Kidney tubule cell (primary cell): Measurements from ENCODE around the gene PRXL2A.

Source experiments
- DNase-seq: peaks from one replicate; pipeline ENCODE4 v3.0.0-alpha.2; 2018; ENCODE audit warnings: low spot score

PRXL2A gene

DNA sequence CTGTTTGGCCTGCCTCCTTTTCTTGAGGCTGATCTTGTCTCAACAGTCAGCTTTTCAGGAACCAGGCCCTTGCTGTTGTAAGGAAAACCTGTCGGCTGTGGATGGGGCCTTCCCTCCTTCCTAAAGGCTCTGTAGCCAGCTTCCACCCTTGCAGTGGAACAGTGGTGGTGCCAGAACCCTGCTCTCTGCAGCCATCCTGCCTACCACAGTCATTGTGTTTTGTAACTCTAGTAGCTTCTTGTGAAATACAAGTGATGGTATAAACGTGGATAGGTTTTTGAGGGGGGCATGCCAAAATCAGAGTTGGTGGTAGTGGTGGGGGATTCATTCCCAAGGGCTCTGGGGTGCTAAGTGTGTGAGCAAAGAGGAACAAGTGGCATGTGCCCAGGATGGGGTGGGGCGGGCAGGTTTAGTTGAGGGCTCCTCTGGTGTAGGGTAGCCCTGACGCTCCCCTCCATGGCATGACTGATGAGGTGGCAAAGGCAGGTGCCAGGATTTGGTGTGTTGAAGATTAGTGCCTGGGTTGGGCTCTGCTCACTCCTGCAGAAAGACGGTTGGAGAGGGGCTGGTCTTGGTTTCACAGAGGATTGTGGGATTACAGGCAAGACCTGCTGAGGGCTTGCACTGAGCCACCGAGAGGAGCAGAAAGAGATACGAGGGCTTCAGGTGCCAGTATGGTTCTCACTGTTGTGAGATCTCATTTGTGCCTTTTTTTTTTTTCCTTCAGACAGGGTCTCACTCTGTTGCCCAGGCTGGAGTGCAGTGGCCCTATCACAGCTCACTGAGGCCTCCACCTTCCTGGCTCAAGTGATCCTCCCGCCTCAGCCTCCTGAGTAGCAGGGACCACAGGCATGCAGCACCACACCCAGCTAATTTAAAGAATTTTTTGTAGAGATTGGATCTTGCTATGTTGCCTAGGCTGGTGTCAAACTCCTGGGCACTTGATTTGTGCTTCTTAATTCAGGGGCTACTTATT is 53.1 kb downstream of the PRXL2A start:
- no peak for DNase-seq

DNA sequence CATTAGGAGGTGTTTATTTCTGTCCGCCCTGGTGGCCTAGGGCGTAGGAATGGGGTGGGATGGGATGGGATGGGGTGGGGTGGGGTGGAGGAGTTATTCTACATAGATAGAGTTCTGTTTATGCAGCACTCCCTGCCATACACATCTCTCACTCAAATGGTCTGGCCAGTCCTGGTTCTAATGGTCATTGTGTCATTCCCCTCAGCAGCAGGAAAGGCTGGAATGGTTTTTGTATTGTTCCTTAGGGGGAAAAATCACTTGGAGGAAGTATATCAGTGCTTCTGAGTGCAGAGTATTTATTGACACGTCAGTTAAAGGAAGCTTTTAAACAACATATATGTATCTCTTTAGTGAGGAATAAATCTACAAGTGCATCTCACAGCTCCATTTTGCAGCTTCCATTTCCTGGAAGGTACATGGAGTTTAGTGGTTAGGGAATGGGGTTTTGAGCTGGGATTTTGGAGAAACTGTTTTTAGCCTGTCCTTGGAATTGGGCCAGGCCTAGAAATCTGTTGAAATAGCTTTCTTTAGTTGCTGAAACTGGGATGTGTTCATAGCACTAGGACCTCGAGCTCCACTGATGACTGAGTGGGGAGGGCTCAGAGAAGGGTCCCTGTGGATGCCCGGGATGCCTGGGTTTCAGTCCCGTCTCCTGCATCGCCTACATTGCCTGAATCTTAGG is 54.1 kb downstream of the PRXL2A start:
- no peak for DNase-seq

DNA sequence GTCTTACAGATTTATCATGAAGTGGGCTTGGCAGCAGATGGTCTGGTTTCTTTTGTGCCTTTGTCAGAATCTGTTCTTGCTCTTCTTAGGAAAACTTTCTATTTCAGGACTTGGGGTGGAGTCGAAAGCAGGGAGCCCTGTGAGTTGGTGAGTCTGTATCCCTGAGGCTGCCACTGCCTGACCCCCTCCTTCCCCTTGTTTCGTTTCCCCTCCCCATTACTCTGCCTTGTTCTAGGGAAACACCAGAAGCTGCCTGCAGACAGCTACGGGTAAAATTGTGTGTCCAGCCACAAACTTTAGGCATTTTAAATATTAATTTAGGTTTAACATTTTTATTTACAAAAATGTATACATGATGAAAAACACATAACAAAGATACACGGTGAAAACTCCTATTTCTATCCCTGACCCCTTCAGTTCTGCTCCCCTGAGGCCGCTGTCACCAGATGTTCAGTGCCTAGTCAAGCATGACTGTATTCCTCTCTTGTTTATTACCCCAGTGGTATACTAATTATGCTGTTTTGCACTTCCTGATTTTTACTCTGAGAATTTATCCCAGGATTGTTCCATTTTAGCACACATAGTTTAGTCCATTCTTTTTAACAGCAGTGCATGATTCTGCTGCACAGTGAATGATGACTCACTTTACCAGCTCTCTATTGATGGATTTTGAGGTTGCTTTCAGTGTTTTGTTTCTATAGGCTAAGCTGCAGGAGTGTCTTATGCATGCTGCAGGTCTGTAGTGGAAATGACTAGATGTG is 54.8 kb downstream of the PRXL2A start:
- peak; percentile 50 for DNase-seq

- no peak for DNase-seq
Observed at GRCh38 chr10:80463868-80464267, 55.5 kb downstream of the PRXL2A start.

- peak; percentile 51 for DNase-seq
Observed at GRCh38 chr10:80464557-80465450, 56.5 kb downstream of the PRXL2A start.

DNA sequence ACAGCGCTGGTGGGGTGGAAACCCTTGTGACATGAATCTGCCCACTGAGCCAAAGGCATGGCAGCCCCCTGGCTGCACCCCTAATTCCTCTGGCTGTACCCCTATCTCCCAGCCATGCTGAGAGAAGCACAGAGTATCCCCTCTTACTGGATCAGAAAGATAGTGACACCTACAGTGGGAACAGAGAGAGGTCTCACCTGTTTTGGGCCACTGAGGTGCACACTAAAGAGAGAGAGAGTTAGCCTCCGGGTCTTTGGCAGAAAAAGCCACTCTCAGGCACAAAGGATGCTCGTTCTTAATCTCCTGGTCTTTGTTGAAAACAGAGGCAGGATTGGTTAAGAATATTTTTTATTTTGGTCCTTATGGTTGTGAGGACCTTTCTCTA is 57.1 kb downstream of the PRXL2A start:
- DNase-seq = no peak

- peak; percentile 44 for DNase-seq
Observed at GRCh38 chr10:80465839-80466590, 57.7 kb downstream of the PRXL2A start.

DNA sequence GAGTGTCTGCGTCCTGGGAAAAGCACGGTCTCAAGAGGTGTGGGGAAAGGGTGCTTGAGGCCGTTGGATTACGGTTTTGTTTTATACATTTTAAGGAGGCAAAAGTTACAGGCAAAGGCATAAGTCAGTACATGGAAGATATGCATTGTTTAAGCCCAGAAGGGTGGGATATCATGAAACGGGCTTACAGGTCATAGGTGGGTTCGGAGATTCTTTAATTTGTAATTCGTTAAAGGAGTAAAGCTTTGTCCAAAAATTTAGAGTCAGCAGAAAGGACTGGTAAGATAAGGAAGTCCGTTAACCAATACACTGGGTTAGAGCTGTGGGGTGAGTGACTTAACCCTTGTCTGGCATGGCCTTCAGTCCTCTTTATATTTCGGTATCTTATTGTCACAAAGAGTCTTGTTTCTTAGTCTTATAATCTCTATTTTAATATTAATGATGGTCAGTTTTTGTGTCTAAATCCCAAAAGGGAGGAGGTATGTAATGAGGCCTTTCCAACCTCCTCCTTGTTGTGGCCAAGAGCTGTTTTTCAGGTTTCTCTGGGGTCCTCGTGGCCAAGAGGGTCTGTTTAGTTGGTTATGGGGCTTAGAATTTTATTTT is 58.5 kb downstream of the PRXL2A start:
- DNase-seq = no peak

DNA sequence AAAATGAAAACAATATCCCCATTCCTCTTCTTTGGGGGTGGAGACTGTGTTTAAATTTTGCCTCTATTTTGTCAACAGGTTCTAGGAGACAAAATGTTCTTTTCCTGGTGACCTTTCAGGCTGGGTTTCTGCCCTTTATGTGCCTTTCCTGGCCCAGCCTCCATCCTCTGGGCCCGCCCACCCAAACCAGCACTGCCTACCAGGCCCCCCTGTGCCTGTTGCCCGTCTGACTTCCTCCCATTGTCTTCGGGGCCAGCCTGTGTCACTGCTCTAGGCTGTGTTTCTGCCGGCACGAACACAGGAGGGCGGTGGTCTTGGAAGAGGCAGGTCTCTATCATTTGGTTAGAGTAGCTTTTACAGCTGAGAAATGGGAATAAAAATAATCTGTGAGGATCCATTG is 59.7 kb downstream of the PRXL2A start:
- DNase-seq = no peak

DNA sequence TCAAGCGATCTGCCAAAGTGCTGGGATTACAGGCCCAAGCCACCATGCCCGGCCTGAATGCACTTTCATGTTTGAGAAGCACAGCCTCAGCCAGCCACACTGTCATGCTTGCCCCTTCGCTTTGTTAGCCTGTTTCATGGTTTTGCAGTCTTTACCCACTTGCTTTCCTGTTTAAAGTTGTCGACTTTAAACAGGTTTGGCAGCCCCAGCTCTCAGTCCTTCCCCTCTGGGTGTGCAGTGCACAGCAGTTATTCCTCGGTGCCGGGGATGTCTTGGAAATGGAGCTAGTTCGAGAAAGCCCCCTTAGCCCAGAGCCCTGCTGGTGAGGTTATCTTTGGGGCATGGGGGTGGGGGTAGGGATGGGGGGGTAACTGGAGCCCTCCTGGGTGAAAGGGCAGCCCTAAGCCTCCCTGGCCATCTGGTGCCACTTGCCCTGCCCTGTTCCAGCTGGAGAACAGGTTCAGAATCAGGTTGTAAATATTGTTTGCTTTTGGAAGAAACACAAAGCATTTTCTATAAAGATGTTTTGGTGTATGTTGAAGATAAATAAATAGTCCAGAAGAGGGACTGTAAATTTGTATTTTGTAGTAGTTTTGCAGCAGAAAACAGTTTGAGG is 60.6 kb downstream of the PRXL2A start:
- no peak for DNase-seq

- no peak for DNase-seq
Observed at GRCh38 chr10:80470266-80470665, 61.9 kb downstream of the PRXL2A start.

GRCh38 chr10:80471001-80471400 is 62.6 kb downstream of the PRXL2A start:
- peak; percentile 25 for DNase-seq

DNA sequence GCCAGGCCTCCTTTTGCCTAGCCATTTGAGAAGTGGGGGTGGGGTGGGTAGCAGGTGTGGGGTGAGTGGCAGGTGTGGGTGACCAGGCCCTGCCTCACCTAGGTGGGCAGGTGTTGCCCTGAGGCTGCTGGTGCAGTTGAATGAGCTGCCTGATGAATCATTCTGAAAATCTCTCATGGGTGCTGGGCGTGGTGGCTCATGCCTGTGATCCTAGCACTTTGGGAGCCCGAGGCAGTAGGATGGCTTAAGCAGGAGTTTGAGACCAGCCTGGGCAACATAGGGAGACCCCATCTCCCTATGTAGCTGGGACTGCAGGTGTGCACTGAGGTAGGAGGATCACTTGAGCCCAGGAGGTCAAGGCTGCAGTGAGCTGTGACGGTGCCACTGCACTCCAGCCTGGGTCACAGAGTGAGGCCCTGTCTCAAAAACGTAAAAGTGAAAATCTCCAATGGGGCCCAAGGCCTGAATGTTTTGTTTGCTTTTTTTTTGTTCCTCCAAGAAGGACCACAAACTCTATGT is 63.4 kb downstream of the PRXL2A start:
- peak; percentile 89 for DNase-seq

GRCh38 chr10:80472234-80473095 is 64.1 kb downstream of the PRXL2A start:
- DNase-seq = peak; percentile 90

DNA sequence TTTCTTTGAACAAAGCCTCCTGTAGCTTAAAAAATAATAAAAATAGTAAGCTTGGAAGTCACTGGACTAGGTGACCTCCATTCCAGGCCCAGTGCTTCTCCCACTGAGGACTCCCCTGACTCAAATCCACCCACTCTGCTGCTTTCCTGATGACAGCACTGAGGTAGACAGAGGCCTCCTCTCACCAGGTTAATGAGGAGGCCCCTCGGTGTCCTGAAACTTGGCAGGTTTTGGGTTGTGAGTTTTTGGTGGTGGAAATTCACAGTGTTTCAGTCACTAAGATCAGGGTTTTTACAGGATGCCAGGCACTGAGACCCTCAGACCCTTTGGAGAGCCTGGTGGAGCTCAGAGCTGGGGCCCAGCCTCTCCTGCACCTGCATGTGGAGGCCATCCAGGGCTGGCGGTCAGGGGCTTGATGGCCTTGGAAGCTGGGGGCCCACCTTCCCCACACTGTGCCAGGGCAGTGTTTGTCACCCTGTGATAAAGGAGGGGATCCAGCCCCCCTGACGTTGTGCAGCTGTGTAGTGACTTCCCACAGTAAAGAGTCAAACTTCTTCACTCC is 64.8 kb downstream of the PRXL2A start:
- DNase-seq = no peak

DNA sequence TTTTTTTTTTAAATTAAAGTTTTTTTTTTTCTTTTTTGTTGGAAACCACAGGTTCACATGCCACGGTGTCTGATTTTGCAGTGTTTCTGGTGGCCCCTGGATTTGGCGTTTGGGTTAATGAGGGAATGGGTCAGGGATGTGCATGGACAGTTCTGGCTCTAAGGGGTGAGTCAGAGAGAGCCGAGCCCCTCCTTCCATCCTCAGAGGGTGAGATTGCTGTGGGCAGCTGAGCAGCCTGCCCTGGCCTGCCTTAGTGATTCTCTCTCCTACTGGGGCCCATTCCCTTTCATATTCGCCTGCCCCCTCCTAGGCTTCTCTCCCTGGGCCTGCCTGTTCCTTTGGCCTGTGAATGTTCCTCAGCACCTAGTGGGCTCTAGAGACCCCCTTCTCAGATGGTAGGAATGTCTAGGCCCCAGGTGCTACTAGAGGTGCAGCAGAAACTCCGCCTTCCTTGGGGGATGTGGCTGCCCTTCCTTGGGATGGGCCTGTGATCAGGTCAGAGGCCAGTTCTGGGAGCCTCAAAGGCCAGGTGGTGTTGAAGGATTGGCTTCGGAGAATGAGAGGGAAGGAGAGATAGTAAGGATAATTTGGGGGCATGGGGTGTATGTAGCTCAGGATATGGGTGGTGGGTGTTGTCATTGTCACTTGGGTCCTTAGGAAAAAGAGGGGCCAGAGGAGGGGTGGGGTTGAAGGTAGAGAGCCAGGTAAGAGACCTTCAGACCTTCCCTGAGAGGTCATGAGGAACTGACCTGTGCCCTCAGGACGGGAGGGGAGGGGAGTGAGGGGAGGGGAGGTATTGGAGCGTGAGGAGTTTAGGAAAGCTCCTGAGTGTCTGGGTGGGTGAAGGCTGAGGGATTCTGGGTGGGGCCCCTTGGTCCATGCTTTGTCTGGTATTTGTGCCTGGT is 65.6 kb downstream of the PRXL2A start:
- DNase-seq = peak; percentile 85

- DNase-seq = no peak
Observed at GRCh38 chr10:80474597-80474910, 66.2 kb downstream of the PRXL2A start.
